Measurements from ENCODE around the gene ZNF609.

DNA sequence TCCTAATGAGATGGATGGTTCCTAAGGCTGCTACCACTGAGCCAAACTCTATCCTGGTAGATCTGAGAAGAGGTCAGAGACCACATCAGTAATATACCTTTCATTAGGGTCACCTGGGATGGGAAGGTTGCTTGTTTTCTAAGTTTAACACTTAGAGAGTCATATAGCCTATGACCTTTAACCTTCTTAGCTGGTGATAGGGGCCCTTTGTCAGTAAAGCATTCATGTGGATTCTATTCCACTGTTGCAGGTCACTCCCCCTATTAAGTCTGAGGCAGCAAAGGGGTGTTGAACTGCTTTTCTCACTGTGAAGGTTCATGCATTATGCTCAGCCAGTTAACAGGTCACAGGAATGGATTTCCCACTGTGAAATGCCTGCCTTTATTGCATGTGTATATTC, 6.1 kb upstream of the ZNF609 start:
- TF ChIP-seq, protein P1, sequence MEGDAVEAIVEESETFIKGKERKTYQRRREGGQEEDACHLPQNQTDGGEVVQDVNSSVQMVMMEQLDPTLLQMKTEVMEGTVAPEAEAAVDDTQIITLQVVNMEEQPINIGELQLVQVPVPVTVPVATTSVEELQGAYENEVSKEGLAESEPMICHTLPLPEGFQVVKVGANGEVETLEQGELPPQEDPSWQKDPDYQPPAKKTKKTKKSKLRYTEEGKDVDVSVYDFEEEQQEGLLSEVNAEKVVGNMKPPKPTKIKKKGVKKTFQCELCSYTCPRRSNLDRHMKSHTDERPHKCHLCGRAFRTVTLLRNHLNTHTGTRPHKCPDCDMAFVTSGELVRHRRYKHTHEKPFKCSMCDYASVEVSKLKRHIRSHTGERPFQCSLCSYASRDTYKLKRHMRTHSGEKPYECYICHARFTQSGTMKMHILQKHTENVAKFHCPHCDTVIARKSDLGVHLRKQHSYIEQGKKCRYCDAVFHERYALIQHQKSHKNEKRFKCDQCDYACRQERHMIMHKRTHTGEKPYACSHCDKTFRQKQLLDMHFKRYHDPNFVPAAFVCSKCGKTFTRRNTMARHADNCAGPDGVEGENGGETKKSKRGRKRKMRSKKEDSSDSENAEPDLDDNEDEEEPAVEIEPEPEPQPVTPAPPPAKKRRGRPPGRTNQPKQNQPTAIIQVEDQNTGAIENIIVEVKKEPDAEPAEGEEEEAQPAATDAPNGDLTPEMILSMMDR (IDR thresholded peaks at IDR 0.05) = no peak
- TF ChIP-seq POLR2A (IDR thresholded peaks at IDR 0.05) = no peak

All from sigmoid colon (tissue), 3 donors.